ENCODE measurements around the gene PPEF1. TPM values are rescaled to one million over a fixed set of nuclear protein-coding genes. Genes with fewer than 3 reads are reported as not detected.

The PPEF1 gene
- total and polyA plus RNA-seq, 2 of the 8 experiments (the other 6 are each of a cell fraction or from before 2014, with no cell fraction given) = 0.08 to 0.30 TPM

DNA sequence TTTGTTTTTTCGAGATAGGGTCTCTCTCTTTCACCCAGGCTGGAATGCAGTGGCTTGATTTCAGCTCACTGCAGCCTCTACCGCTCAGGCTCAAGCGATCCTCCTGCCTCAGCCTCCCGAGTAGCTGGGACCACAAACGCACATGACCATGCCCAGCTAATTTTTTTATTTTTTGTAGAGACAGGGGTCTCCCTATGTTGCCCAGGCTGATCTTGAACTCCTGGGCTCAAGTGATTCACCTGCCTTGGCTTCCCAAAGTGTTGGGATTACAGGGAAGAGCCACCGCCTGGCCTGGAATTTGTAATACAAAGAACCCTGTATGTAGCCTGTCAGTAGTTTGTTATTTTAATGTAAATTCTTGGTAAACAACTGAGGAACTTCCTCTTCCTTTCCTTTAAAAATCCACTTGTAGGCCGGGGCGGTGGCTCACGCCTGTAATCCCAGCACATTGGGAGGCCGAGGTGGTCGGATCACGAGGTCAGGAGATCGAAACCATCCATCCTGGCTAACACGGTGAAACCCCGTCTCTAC, 157.0 kb downstream of the PPEF1 start:
- peak; percentile 28 for FAIRE-seq
- TF ChIP-seq SIRT6 (IDR thresholded peaks at IDR 0.05; ENCODE audit: low read length) = no peak
- no peak for TF ChIP-seq POU5F1 (IDR thresholded peaks at IDR 0.05; ENCODE audit: low read depth, low read length)
- TF ChIP-seq JUN (IDR thresholded peaks at IDR 0.05; ENCODE audit: low read depth, low read length) = no peak
- Histone ChIP-seq H3K23me2 (ENCODE audit: low read depth, low read length) (no peaks in the 10 kb centered on the region), H4K91ac (replicated peaks; ENCODE audit: insufficient read length, low read length) (no peak overlapping the region), H3K9me3 (ENCODE audit: insufficient read depth in 2 of 2, low read depth in 1 of 2, low read length in 1 of 2) (peaks cover 0 to 3% of the 10 kb centered on the region in 2 experiments; a peak in 1 of 4 replicates), H3K4me3 (ENCODE audit: extremely low read depth in 1 of 4, insufficient read depth in 2 of 4, low read depth in 3 of 4, low read length in 4 of 4) (no peak overlapping the region), H3K27me3 (replicated peaks in 1 of 4; ENCODE audit: control insufficient read depth in 3 of 4, extremely low read depth in 1 of 4, insufficient read depth in 3 of 4, low read length in 3 of 4) (no peaks in the 10 kb centered on the region), H3K36me3 (ENCODE audit: control insufficient read depth in 2 of 4, insufficient read depth in 4 of 4, low read length in 3 of 4) (no peaks in the 10 kb centered on the region), H3K4ac (replicated peaks; ENCODE audit: insufficient read length, low read depth, low read length) (no peak overlapping the region), H3K79me1 (ENCODE audit: low read depth, low read length) (no peaks in the 10 kb centered on the region), H3K27ac (ENCODE audit: low read depth, low read length) (no peak overlapping the region), H2AK5ac (ENCODE audit: low read depth, low read length) (no peak overlapping the region), H3K56ac (replicated peaks; ENCODE audit: insufficient read length, low read depth, low read length) (no peak overlapping the region), H3K9ac (replicated peaks in 1 of 4; ENCODE audit: extremely low read depth in 1 of 4, low read depth in 3 of 4, low read length in 3 of 4) (no peak overlapping the region), H3K14ac (ENCODE audit: insufficient read length) (no peak overlapping the region), H2BK15ac (ENCODE audit: low read length) (no peak overlapping the region), H3K18ac (ENCODE audit: extremely low read depth, low read length) (no peak overlapping the region), H2BK12ac (ENCODE audit: low read depth, low read length) (0 out of 2 replicates have a peak overlapping the region, but pooled peaks have one; percentile 17), H2BK5ac (ENCODE audit: low read depth, low read length) (no peak overlapping the region), H2AFZ (ENCODE audit: low read length) (no peak overlapping the region), H4K5ac (ENCODE audit: insufficient read length, low read depth, low read length) (no peak overlapping the region), H3K79me2 (ENCODE audit: control insufficient read depth in 1 of 2, insufficient read depth in 2 of 2, low read length in 2 of 2) (no peaks in the 10 kb centered on the region), H4K8ac (ENCODE audit: extremely low read depth, insufficient read depth, low read length) (no peak overlapping the region), H2BK120ac (replicated peaks; ENCODE audit: low read depth, low read length) (no peak overlapping the region), H2BK20ac (ENCODE audit: low read length) (no peak overlapping the region), H3K23ac (ENCODE audit: insufficient read length) (no peak overlapping the region), H4K20me1 (replicated peaks in 1 of 2; ENCODE audit: control insufficient read depth in 1 of 2, insufficient read depth in 2 of 2, low read length in 2 of 2) (no peaks in the 10 kb centered on the region), H3K4me1 (replicated peaks in 1 of 4; ENCODE audit: control insufficient read depth in 3 of 4, insufficient read depth in 4 of 4, low read length in 3 of 4) (no peaks in the 10 kb centered on the region), H3K4me2 (ENCODE audit: insufficient read depth in 1 of 2, low read depth in 2 of 2, low read length in 2 of 2) (no peak overlapping the region)
- WGBS, 2 experiments (ENCODE audit: extremely low coverage in 1 of 2, insufficient coverage in 1 of 2, insufficient read length in 1 of 2, insufficient replicate concordance in 2 of 2, low coverage in 1 of 2, low lambda C conversion rate in 2 of 2, missing lambda C conversion rate in 1 of 2) = 78% methylated on average over 9 of the region's 15 CpGs; no CpG with 5 or more reads in 1 of the 2 experiments
- ChIA-PET POLR2A (ENCODE audit: partially characterized antibody) (no interaction called here), CTCF (ENCODE audit: partially characterized antibody) (no interaction called here)
- DNase-seq (ENCODE audit: low read depth in 1 of 2, low spot score in 2 of 2) = no peak

Data from H1 (cell line).